Measurements from ENCODE around the gene AURKAIP1. TPM values are rescaled to one million over a fixed set of nuclear protein-coding genes. Genes with fewer than 3 reads are reported as not detected.
A peak's percentile ranks its signal among the peaks of the same experiment; 100 is the strongest.

AURKAIP1 gene
- total and polyA plus RNA-seq, 4 experiments from 2014 or later: 60.4 to 179 (median 116) TPM

- CTCF ChIA-PET (ENCODE audit: partially characterized antibody): interaction anchor here (0.8 to 1.7 kb wide), 6 partner anchors 25 to 105 kb away, joined by 3 to 11 read pairs (median 4); partner anchors contain the start of gene AURKAIP1
- peak overlapping the region; percentile 92 for H3K4me3 ChIP-seq (ENCODE audit: low read length in 2 of 2)
- H3K9me3 ChIP-seq (ENCODE audit: control insufficient read depth in 1 of 2, low read length in 2 of 2): no peaks in the 10 kb centered on the region
- peaks cover 54% of the 10 kb centered on the region for H3K36me3 ChIP-seq (ENCODE audit: insufficient read depth, low read length)
- H3K27ac ChIP-seq (ENCODE audit: low read depth, low read length): peak overlapping the region; percentile 85
- H3K9me3 Mint-ChIP-seq: peaks cover 0 to 3% (median 0%) of the 10 kb centered on the region in 8 donors
- peaks cover 36% of the 10 kb centered on the region for H3K4me1 ChIP-seq (ENCODE audit: insufficient read depth, low read length)
- peak overlapping the region; percentile 69 to 94 (median 89) for H3K27ac Mint-ChIP-seq
- intact Hi-C loops (cut with micrococcal nuclease): loop anchor here (1.0 kb wide), 3 partner anchors 7 to 284 kb away; partner anchors contain the start of genes AURKAIP1, C1orf159 and MRPL20
- peaks cover 17 to 59% (median 39%) of the 10 kb centered on the region in 4 donors for H3K4me1 Mint-ChIP-seq
- POLR2A ChIA-PET (ENCODE audit: partially characterized antibody): interaction anchor here (0.5 to 7.1 kb wide), 13 partner anchors 8 to 281 kb away, joined by 3 to 149 read pairs (median 4); partner anchors contain the start of genes AURKAIP1, MIB2 and MRPL20
- H3K27me3 ChIP-seq (ENCODE audit: insufficient read depth, low read length): no peaks in the 10 kb centered on the region
- H3K27me3 Mint-ChIP-seq: no peaks in the 10 kb centered on the region
- no peak for DNase-seq
- H3K4me3 Mint-ChIP-seq: peak overlapping the region; percentile 89 to 94 (median 91)
- peaks cover 30 to 59% of the 10 kb centered on the region in 2 donors for H3K36me3 Mint-ChIP-seq
Observed at GRCh38 chr1:1399872-1400575, 25.0 kb upstream of the AURKAIP1 start.

DNA sequence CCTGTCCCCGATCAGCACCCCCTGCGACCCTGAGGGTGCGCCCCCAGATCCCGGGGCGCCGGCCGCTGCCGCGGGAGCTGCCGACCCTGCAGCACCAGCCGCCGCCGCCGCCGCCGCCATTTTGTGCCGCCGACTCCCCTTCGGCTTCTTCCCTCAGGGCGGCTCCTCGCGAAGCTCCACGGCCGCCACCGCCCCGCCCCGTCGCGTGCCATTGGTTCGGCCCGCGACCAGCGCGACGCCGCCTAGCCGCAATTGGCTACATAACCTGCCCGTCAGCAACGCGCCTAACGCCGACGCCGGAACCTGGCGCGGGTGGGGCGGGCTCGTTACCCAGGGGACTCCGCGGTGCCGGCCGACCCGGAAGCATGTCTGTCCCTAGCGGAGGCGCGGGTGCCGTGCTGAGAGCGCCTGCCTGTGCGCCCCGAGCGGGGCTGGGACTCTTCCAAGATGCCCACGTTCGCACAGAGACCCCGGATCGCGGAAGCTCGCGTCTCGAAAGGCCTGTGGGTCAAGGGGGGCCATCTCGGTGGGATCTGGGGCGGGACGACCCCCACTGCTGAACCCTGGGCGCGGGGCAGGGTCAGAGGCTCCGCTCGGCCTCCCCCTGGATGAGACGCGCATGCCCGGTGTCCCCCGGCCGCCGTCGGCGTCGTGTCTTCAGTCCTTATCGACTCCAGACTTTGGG is 24.3 kb upstream of the AURKAIP1 start, which contains the start of gene CCNL2:
TSS of gene CCNL2 (minus strand) at position 149 of the 685 bp plus-strand sequence. CDS start at position 120, 29 bp downstream.
- Mint-ChIP-seq H3K4me1 (peaks cover 17 to 63% (median 41%) of the 10 kb centered on the region in 4 donors), H3K9me3 (peaks cover 0 to 3% (median 0%) of the 10 kb centered on the region in 8 donors), H3K27me3 (no peaks in the 10 kb centered on the region), H3K36me3 (peaks cover 33 to 62% of the 10 kb centered on the region in 2 donors), H3K27ac (peak within 1 kb of the TSS; percentile 89 to 96 (median 94)), H3K4me3 (peak within 1 kb of the TSS; percentile 89 to 94 (median 92))
- intact Hi-C loops (cut with micrococcal nuclease): loop anchor here (1.0 kb wide), 3 partner anchors 8 to 283 kb away; partner anchors contain the start of genes AURKAIP1, C1orf159 and MRPL20
- CTCF ChIA-PET (ENCODE audit: partially characterized antibody): interaction anchor here (1.0 to 1.5 kb wide), 5 partner anchors 8 to 29 kb away, joined by 3 to 11 read pairs (median 4); partner anchors contain the start of genes AURKAIP1 and MRPL20
- peak; percentile 98 to 99 (median 99) for DNase-seq
- H3K4me1 ChIP-seq (ENCODE audit: insufficient read depth, low read length): peaks cover 36% of the 10 kb centered on the region
- peak within 1 kb of the TSS; percentile 85 for H3K27ac ChIP-seq (ENCODE audit: low read depth, low read length)
- H3K27me3 ChIP-seq (ENCODE audit: insufficient read depth, low read length): no peaks in the 10 kb centered on the region
- POLR2A ChIA-PET (ENCODE audit: partially characterized antibody): interaction anchor here (0.5 to 7.1 kb wide), 21 partner anchors 8 to 381 kb away, joined by 3 to 149 read pairs (median 3); partner anchors contain the start of genes AURKAIP1, B3GALT6, C1orf159 and MIB2
- peaks cover 49% of the 10 kb centered on the region for H3K36me3 ChIP-seq (ENCODE audit: insufficient read depth, low read length)
- H3K9me3 ChIP-seq (ENCODE audit: control insufficient read depth in 1 of 2, low read length in 2 of 2): no peaks in the 10 kb centered on the region
- H3K4me3 ChIP-seq (ENCODE audit: low read length in 2 of 2): peak within 1 kb of the TSS; percentile 92

GRCh38 chr1:1398677-1399186 is 23.7 kb upstream of the AURKAIP1 start:
- Mint-ChIP-seq H3K27me3 (no peaks in the 10 kb centered on the region), H3K4me3 (peak overlapping the region; percentile 87 to 94 (median 91)), H3K9me3 (peaks cover 0 to 3% (median 0%) of the 10 kb centered on the region in 8 donors), H3K36me3 (peaks cover 36 to 66% of the 10 kb centered on the region in 2 donors), H3K27ac (peak overlapping the region; percentile 87 to 96 (median 90)), H3K4me1 (peaks cover 17 to 66% (median 41%) of the 10 kb centered on the region in 4 donors)
- peak overlapping the region; percentile 85 for H3K27ac ChIP-seq (ENCODE audit: low read depth, low read length)
- ChIA-PET CTCF (ENCODE audit: partially characterized antibody) (interaction anchor here (1.0 to 1.5 kb wide), 4 partner anchors 9 to 27 kb away, joined by 3 to 11 read pairs (median 5); partner anchors contain the start of genes AURKAIP1 and MRPL20), POLR2A (ENCODE audit: partially characterized antibody) (interaction anchor here (0.6 to 7.1 kb wide), 16 partner anchors 7 to 381 kb away, joined by 3 to 149 read pairs (median 4); partner anchors contain the start of genes AURKAIP1, B3GALT6, C1orf159 and MIB2)
- H3K4me3 ChIP-seq (ENCODE audit: low read length in 2 of 2): peak overlapping the region; percentile 50 to 81
- no peak for DNase-seq
- H3K4me1 ChIP-seq (ENCODE audit: insufficient read depth, low read length): peaks cover 36% of the 10 kb centered on the region
- H3K9me3 ChIP-seq (ENCODE audit: control insufficient read depth in 1 of 2, low read length in 2 of 2): no peaks in the 10 kb centered on the region
- no peaks in the 10 kb centered on the region for H3K27me3 ChIP-seq (ENCODE audit: insufficient read depth, low read length)
- H3K36me3 ChIP-seq (ENCODE audit: insufficient read depth, low read length): peaks cover 52% of the 10 kb centered on the region
- intact Hi-C loops (cut with micrococcal nuclease): loop anchor here (1.0 kb wide), 3 partner anchors 9 to 282 kb away; partner anchors contain the start of genes AURKAIP1, C1orf159 and MRPL20

- intact Hi-C loops (cut with micrococcal nuclease): no loop called here
- Histone ChIP-seq H3K4me3 (ENCODE audit: low read length in 2 of 2) (peak overlapping the region; percentile 50 to 81), H3K9me3 (ENCODE audit: control insufficient read depth in 1 of 2, low read length in 2 of 2) (no peaks in the 10 kb centered on the region), H3K27ac (ENCODE audit: low read depth, low read length) (peak overlapping the region; percentile 85), H3K4me1 (ENCODE audit: insufficient read depth, low read length) (peaks cover 38% of the 10 kb centered on the region), H3K27me3 (ENCODE audit: insufficient read depth, low read length) (no peaks in the 10 kb centered on the region), H3K36me3 (ENCODE audit: insufficient read depth, low read length) (peaks cover 55% of the 10 kb centered on the region)
- Mint-ChIP-seq H3K27ac (peak overlapping the region; percentile 87 to 96 (median 90)), H3K27me3 (no peaks in the 10 kb centered on the region), H3K9me3 (peaks cover 0 to 3% (median 0%) of the 10 kb centered on the region in 8 donors), H3K4me3 (peak overlapping the region; percentile 87 to 94 (median 90)), H3K4me1 (peaks cover 15 to 65% (median 37%) of the 10 kb centered on the region in 4 donors), H3K36me3 (peaks cover 35 to 66% of the 10 kb centered on the region in 2 donors)
- DNase-seq: no peak
- CTCF ChIA-PET (ENCODE audit: partially characterized antibody): interaction anchor here (0.6 kb wide), 1 partner anchor 46 kb away, joined by 3 read pairs; no protein-coding TSS in a partner anchor
- POLR2A ChIA-PET (ENCODE audit: partially characterized antibody): interaction anchor here (1.3 to 7.1 kb wide), 4 partner anchors 8 to 77 kb away, joined by 3 to 149 read pairs (median 30); partner anchors contain the start of genes AURKAIP1 and MRPL20
Observed at GRCh38 chr1:1397839-1398523, 23.0 kb upstream of the AURKAIP1 start.

DNA sequence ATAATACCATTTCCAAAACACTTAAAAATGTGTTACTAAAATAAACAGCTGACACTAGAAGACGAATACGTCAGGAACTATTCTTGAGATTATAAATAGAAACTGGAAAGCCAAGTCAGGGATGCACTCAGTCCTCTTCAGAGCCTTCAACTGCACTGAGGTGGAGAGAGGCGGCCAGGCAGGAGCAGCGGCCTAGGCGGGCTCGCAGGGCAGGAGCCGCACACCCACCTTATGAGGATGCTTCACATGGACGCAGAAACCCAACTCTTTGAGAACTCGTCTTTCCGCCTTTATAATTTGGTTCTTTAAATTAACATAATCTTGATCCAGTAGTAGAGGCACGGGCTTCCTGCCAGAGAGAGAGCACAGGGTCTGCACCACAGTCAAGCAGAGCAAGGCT is 20.2 kb upstream of the AURKAIP1 start:
- Histone ChIP-seq H3K27me3 (ENCODE audit: insufficient read depth, low read length) (no peaks in the 10 kb centered on the region), H3K4me3 (ENCODE audit: low read length in 2 of 2) (no peak overlapping the region), H3K36me3 (ENCODE audit: insufficient read depth, low read length) (peaks cover 63% of the 10 kb centered on the region), H3K27ac (ENCODE audit: low read depth, low read length) (no peak overlapping the region), H3K9me3 (ENCODE audit: control insufficient read depth in 1 of 2, low read length in 2 of 2) (no peaks in the 10 kb centered on the region), H3K4me1 (ENCODE audit: insufficient read depth, low read length) (peaks cover 25% of the 10 kb centered on the region)
- peaks cover 0 to 3% (median 0%) of the 10 kb centered on the region in 8 donors for H3K9me3 Mint-ChIP-seq
- peaks cover 39 to 74% of the 10 kb centered on the region in 2 donors for H3K36me3 Mint-ChIP-seq
- H3K27ac Mint-ChIP-seq: peak overlapping the region in 4 of 7 donors; percentile 16 to 70 (median 54)
- no peak for DNase-seq
- POLR2A ChIA-PET (ENCODE audit: partially characterized antibody): interaction anchor here (0.6 to 0.7 kb wide), 2 partner anchors 12 to 24 kb away, joined by 3 to 4 read pairs; partner anchors contain the start of gene MRPL20
- H3K4me1 Mint-ChIP-seq: peaks cover 12 to 44% (median 27%) of the 10 kb centered on the region in 4 donors
- CTCF ChIA-PET (ENCODE audit: partially characterized antibody): no interaction called here
- H3K27me3 Mint-ChIP-seq: no peaks in the 10 kb centered on the region
- peak overlapping the region in 6 of 8 donors; percentile 2 to 74 (median 30) for H3K4me3 Mint-ChIP-seq
- intact Hi-C loops (cut with micrococcal nuclease): no loop called here

GRCh38 chr1:1394116-1394515 is 19.1 kb upstream of the AURKAIP1 start:
- intact Hi-C loops (cut with micrococcal nuclease): no loop called here
- ChIA-PET POLR2A (ENCODE audit: partially characterized antibody) (no interaction called here), CTCF (ENCODE audit: partially characterized antibody) (no interaction called here)
- Histone ChIP-seq H3K9me3 (ENCODE audit: control insufficient read depth in 1 of 2, low read length in 2 of 2) (no peaks in the 10 kb centered on the region), H3K4me1 (ENCODE audit: insufficient read depth, low read length) (peaks cover 21% of the 10 kb centered on the region), H3K36me3 (ENCODE audit: insufficient read depth, low read length) (peaks cover 72% of the 10 kb centered on the region), H3K4me3 (ENCODE audit: low read length in 2 of 2) (no peak overlapping the region), H3K27ac (ENCODE audit: low read depth, low read length) (no peak overlapping the region), H3K27me3 (ENCODE audit: insufficient read depth, low read length) (no peaks in the 10 kb centered on the region)
- Mint-ChIP-seq H3K27ac (no peak overlapping the region), H3K4me3 (no peak overlapping the region), H3K4me1 (peaks cover 12 to 36% (median 22%) of the 10 kb centered on the region in 4 donors), H3K27me3 (no peaks in the 10 kb centered on the region), H3K9me3 (no peaks in the 10 kb centered on the region), H3K36me3 (peaks cover 44 to 72% of the 10 kb centered on the region in 2 donors)
- no peak for DNase-seq

Measured in CD4-positive, alpha-beta memory T cell (primary cell).